ENCODE measurements around the gene SCAPER.

SCAPER gene

DNA sequence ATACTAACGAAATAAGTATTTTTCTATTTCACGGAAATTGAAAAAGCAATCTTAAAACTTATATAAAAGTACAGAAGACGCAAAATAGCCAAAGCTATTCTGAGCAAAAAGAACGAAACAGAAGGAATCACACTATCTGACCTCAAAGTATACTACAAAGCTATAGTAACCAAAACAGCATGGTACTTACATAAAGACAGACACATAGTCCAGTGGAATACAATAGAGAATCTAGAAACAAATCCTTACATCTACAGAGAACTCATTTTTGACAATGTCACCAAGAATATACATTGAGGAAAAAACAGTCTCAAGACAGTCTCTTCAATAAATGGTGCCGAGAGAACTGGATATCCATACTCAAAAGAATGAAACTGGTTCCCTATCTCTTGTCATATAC, 322.6 kb downstream of the SCAPER start:
- TF ChIP-seq, protein P1, sequence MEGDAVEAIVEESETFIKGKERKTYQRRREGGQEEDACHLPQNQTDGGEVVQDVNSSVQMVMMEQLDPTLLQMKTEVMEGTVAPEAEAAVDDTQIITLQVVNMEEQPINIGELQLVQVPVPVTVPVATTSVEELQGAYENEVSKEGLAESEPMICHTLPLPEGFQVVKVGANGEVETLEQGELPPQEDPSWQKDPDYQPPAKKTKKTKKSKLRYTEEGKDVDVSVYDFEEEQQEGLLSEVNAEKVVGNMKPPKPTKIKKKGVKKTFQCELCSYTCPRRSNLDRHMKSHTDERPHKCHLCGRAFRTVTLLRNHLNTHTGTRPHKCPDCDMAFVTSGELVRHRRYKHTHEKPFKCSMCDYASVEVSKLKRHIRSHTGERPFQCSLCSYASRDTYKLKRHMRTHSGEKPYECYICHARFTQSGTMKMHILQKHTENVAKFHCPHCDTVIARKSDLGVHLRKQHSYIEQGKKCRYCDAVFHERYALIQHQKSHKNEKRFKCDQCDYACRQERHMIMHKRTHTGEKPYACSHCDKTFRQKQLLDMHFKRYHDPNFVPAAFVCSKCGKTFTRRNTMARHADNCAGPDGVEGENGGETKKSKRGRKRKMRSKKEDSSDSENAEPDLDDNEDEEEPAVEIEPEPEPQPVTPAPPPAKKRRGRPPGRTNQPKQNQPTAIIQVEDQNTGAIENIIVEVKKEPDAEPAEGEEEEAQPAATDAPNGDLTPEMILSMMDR (IDR thresholded peaks at IDR 0.05), result no peak

DNA sequence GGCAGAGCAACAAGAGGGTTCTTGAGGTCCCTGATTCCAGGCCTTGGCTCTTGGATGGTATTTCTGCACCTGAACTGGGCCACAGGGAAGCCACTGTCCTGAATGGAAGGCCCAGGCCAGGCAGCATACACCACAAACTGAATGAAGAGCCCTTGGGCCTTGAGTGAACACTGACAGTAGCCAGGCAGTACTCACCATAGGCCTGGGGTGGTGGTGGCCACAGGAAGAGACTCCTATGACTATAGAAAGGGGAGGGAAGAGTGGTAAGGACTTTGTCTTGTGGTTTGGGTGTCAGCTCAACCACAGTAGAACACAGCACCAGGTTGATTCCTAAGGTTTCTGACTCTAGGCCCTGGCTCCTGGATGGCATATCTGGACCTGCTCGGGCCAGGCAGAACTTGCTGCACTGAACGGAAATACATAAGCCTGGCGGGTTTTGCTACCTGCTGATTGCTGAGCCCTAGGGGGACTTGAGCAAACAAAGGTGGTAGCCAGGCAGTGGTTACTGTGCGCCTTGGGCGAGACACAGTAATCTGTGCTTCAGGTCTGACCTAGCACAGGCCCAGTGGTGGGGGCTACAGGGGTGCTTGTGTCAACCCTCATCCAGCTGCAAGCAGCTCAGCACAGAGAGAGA, 327.1 kb downstream of the SCAPER start:
- TF ChIP-seq, protein P1 (IDR thresholded peaks at IDR 0.05), result no peak

DNA sequence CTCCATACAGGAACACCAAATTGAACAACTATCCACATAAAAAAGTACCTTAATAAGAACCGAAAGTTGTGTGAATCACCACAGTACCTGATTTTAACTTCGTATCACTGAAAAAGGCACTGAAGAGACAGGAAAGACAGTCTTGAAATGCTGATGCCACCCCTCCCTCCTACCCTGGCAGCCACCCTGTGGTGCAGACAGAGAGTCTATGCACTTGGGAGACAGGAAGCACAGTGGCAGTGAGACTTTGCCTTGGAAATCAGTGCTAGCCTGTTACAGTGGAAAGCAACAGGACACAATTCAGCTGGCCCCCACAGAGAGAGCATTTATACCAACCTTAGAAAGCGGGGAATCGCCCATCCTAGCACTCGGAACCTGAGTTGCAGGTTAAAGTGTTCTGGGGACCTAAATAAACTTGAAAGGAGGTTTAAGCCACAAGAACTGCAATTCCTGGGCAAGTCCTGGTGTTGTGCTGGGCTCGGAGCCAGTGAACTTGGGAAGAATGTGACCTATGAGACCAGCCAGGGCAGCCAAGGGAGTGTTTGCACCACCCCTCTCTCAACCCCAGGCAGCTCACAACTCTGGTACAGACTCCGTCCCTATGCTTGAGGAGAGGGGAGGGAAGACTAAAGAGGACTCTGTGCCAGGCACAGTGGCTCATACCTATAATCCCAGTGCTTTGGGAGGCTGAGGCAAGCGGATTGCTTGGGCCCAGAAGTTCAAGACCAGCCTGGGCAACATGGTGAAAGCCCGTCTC, 328.4 kb downstream of the SCAPER start:
- TF ChIP-seq, protein P1 (IDR thresholded peaks at IDR 0.05), result no peak

DNA sequence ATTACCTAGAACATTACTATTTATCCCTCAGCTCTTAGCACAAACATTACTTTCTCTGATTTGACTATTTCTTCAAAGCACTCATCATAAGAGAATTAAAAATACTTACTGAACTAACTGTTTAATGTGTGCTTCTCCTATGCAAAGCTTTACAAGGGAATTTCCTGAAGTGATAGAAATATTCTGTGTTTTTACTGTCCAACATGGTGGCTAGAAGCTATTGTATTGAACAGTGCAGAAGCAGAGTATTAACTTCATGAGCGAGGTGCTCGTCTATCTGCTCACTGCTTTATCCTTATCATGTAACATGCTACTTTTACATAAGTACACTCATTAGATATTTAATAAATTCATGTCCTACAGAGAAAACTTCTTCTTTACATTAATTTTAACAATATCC, 329.5 kb downstream of the SCAPER start:
- TF ChIP-seq, protein P1 (IDR thresholded peaks at IDR 0.05), result no peak

DNA sequence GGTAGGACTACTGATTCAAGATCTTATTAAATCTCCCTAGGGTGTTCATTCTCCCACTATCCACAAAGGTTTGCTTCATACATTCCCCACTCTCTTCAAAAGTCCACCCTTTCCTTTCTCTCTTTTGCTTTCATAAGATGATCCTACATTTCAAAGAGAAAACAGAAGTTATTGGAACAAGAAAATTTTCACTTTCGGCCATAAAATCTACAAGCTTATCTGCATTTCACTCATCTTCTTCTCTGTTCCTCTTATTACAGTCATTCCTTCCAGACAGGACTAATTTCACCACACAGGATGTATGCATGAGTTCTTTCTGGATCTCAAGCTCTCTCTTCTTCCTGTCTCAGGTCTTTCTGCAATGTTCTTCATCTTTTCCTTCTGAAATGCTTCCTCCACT, 329.9 kb downstream of the SCAPER start:
- TF ChIP-seq, protein P1 (IDR thresholded peaks at IDR 0.05), result no peak

DNA sequence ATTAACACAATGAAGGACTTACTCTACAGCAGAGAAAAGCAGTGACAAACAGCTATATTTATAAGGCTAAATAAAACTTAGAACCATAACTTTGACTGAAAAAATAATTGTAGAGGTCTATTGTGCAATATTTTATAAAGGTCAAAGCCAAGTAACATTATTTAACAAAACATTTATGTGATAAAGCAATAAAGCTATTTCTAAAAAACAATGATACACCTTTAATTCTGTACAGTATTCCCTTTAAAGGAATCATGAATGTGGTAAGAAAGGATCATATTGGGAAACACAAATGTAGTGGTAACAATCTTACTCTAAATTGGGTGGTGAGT, 332.2 kb downstream of the SCAPER start:
- TF ChIP-seq, protein P1 (IDR thresholded peaks at IDR 0.05), result no peak

DNA sequence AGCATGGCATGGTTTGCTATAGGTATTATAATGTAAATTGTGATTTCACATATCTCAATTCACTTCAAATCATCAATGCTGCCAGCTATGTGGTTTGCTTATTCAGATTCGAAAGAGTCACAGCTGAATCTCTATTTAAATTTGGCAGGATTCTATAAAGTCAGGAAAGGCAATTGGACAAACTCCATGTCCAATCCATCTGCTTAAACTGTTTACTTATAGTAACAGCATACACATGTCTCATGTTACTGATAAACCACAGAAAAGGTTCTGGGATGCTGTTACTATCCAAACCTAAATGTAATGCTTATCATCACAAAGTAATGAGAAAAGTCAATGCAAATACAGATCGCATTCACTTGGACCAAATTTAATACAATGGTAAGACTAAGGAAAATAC, 338.9 kb downstream of the SCAPER start:
- TF ChIP-seq, protein P1 (IDR thresholded peaks at IDR 0.05), result no peak

Data from LNCAP (cell line).